Epithelial cell of esophagus (primary cell): ENCODE results near the gene NELFB.

Experiments
- DNase-seq: peaks from one replicate; pipeline ENCODE4 v3.0.0; 2010; ENCODE audit warnings: low read depth
- H3K4me3 ChIP-seq: 2 replicates; pipeline ENCODE4 v1.5.1; 2011; ENCODE audit warnings: mild to moderate bottlenecking, low read length, control low read depth
- TF ChIP-seq, protein P1 (sequence below): IDR thresholded peaks from 2 replicates; pipeline ENCODE4 v1.5.1; 2011; ENCODE audit warnings: low read depth, mild to moderate bottlenecking, low read length, control low read depth, inconsistent platforms; ENCODE audit not compliant: insufficient read depth; ENCODE audit errors: missing control alignments

Gene NELFB

DNA sequence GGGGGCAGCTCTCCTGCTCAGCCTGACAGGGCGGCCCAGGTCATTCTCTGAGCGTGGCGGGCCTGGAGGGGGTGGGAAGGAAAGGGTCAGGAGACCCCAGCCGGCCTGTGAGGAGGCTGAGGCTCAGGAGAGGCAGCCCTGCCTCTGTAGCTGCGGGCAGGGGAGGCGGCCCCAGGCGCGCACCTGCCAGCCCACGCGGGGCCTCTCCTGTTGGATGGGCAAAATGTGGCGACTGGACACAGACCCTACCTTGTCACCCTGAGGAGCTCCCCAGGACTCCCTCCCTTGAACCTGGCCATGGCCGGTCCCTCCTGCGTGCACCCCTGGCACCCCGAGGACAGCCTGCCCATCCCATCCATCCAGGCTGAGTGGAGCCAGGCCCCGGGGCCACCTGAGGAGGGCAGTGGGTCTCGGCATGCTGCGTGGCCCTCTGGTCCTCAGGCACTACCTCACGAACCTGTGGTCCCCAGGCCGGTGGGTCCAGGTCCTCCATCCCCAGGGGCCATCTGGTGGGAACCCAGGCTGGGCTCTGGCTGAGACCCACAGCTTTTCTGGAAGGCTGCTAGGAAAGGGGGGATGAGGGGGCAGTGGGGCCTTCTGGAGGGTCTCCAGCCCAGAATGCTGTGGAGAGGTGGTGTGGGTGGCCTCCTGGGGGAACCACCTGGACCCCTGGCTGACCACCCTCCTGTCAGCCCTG, 62.0 kb downstream of the NELFB start:
- H3K4me3 ChIP-seq, result no peak overlapping the region
- no peak for DNase-seq
- TF ChIP-seq, protein P1, sequence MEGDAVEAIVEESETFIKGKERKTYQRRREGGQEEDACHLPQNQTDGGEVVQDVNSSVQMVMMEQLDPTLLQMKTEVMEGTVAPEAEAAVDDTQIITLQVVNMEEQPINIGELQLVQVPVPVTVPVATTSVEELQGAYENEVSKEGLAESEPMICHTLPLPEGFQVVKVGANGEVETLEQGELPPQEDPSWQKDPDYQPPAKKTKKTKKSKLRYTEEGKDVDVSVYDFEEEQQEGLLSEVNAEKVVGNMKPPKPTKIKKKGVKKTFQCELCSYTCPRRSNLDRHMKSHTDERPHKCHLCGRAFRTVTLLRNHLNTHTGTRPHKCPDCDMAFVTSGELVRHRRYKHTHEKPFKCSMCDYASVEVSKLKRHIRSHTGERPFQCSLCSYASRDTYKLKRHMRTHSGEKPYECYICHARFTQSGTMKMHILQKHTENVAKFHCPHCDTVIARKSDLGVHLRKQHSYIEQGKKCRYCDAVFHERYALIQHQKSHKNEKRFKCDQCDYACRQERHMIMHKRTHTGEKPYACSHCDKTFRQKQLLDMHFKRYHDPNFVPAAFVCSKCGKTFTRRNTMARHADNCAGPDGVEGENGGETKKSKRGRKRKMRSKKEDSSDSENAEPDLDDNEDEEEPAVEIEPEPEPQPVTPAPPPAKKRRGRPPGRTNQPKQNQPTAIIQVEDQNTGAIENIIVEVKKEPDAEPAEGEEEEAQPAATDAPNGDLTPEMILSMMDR, result no peak

DNA sequence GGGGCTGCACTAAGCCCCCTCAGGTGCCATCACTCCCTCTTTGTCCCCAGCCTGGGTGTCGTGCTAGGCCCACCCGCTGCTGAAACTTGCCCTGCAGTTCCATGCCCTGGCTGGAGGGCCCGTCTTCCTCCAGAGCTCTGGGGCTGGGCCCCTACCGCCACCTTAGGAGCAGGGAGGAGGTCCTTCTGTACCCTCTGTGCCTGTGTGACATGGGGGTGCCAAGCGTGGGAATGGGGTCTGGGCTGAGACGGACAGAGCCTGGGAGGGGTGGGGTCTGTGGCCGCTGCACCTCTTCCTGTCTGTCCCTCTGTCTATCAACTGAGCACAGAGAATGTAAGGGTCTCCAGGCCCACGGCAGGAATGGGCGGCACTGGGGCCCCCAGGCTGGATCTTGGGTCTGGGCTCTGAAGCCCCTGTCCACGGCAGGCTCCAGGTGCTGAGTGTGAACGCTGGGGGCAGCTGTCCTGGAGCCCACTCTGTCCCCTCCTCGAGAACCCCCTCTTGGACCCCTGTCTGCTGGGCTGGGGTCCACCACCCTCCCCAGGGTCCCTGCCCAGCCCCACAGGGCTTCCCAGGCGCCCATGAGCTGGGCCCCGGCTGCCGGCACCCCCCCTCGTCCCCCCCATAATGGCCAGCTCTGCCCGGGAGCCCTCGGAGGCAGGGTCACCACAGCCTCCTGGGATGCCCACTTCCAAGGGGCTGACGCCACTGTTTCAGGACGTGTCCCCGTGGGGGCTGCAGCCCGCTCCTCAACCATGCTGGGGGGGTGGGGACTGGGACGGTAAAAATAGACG, 62.8 kb downstream of the NELFB start:
- no peak for DNase-seq
- H3K4me3 ChIP-seq, result no peak overlapping the region
- TF ChIP-seq, protein P1, result no peak

DNA sequence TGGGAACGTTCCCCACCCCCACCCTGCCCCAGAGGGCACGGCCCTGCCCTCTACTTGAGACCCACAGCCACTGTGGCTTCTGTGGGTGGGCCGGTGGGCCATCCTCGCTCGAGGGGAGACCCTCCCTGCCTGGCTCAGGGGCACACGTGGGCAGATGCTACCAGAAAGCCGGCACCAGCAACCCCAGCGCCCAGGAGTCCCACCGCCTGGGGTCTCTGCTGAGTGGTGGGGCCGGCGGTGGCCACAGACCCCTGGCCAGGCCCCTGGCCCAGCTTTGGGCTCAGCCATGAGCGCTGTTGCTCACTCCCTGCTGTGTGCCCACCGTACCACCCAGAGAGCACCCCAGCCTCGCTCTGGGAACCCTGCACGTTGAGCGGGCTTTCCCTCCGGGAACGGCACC, 63.5 kb downstream of the NELFB start:
- TF ChIP-seq, protein P1, result no peak
- H3K4me3 ChIP-seq, result no peak overlapping the region
- DNase-seq, result no peak

DNA sequence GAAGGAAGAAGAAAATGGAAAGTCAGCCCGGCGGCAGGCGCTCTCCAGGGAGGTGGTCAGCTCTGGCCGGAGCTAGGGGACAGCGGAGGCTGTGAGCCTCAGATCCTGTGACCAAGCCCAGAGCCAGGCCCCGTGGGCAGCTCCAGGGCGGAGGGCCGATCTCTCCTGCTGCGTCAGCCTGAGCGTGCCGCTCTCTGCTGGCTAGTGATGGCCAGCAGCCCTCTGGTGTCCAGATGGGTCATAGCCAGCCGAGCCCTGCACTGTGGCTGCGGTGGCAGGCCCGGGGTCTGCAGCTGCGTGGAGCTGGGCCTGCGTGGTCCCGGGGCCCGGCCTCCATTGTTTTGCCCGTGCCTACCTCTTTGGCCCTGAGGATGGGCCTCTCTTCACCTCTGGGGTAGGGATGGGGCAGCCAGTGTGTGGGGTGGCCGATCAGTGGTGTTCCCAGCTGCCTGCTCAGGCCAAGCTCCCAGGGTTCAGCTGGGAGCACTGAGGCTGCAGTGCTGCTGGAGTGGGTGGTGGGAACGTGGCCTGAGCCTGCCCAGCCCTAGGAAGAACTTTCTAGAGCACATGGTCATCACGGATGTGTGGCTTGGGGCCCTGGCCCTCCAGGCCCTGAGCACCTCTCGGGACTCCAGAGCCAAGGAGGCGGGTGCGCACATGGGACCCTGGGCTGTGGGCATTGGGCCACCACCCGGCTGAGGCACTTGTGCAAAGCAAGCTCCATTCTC, 64.0 kb downstream of the NELFB start:
- no peak for DNase-seq

DNA sequence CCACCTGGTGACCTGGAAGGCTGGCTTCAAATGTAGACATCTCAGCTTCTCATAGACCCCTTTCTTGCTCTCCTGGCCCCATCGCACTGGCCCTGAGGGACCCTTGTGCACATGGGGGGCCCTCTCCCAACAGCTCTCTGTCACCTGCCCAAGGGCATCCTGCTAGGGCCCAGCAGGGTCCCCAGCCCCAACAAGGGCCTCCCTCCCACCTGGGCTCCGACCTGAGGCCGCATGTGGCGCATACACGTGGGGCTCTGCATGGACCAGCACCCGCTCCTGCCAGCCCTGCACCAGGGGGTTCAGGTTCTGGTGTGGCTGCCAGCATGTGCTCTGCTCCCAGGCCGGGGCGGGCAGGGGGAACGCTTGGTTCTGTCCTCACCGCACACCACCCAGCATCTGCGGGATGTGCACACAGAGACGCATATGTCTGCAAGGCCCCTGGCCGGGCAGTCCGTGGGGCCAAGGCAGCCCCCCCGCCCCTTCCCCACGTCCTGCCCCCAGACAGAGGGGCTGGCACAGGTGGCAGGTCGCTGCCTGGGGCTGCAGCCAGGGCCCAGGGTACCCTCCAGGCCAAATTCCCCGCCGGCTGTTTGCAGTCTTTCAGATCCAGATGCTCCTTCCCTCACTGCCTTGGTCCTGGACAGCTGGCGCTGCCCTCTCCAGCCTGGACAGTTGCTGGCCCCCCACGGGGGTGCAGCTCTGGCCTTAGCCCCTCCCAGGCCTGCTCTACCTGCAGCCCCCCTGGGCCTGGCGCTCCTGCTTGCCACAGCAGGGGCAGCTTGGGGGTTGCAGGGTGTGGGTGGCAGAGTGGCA, 64.8 kb downstream of the NELFB start:
- no peak for DNase-seq
- TF ChIP-seq, protein P1, result no peak
- no peak overlapping the region for H3K4me3 ChIP-seq

More for the DNA sequence above, 64.0 kb downstream of the NELFB start:
- H3K4me3 ChIP-seq, result no peak overlapping the region
- TF ChIP-seq, protein P1, result no peak
